Thoracic aorta (tissue), 2 donors: ENCODE data around the gene MRPL54. TPM values are rescaled to one million over a fixed set of nuclear protein-coding genes. Genes with fewer than 3 reads are reported as not detected.

ENCODE experiments used
- ATAC-seq: fragments of 150-250 bp; one replicate; pipeline ENCODE4 v1.8.0; 2017; ENCODE audit warnings: low read depth; ENCODE audit not compliant: insufficient number of reproducible peaks, low FRiP score
- DNase-seq: peaks from one replicate; pipeline ENCODE4 v3.0.0-alpha.2; 2020; ENCODE audit warnings: low spot score
- H3K27ac ChIP-seq, 2 donors: fragments of 200-600 bp; sonication (generic); 1 replicate in 1 of 2; 2 replicates in 1 of 2; pipeline ENCODE4 v1.5.1; 2016; ENCODE audit warnings: mild to moderate bottlenecking in 2 of 2, moderate library complexity in 2 of 2
- H3K27me3 ChIP-seq: fragments of 200-600 bp; sonication (generic); replicated peaks from 2 replicates; pipeline ENCODE4 v1.6.0; 2016; ENCODE audit warnings: mild to moderate bottlenecking; ENCODE audit not compliant: insufficient read depth
- H3K36me3 ChIP-seq: fragments of 200-600 bp; sonication (generic); one replicate; pipeline ENCODE4 v1.5.1; 2016
- H3K4me1 ChIP-seq, 2 donors: fragments of 200-600 bp; sonication (generic); 1 replicate in 1 of 2; 2 replicates in 1 of 2; pipeline versions ENCODE4 v1.5.1 to v1.6.0; 2016; ENCODE audit warnings: low read depth in 2 of 2, mild to moderate bottlenecking in 1 of 2; ENCODE audit not compliant: control insufficient read depth in 1 of 2
- H3K4me3 ChIP-seq: fragments of 200-600 bp; sonication (generic); 2 replicates; pipeline ENCODE4 v1.5.1; 2016; ENCODE audit warnings: mild to moderate bottlenecking
- H3K9me3 ChIP-seq: fragments of 200-600 bp; sonication (generic); 2 replicates; pipeline ENCODE4 v1.5.1; 2016
- total RNA-seq, 2 donors: library from RNA; depleted of rRNA; stranded (reverse); fragments of >200 nt; gene quantifications; one replicate each; pipeline versions ENCODE4 v1.1.0 to v1.2.3, GENCODE V29; 2016
- TF ChIP-seq, protein P1 (sequence below): fragments of 200-600 bp; sonication (generic); IDR thresholded peaks from one replicate; pipeline ENCODE4 v1.5.1; 2019; ENCODE audit warnings: antibody characterized with exemption

Gene MRPL54
- total RNA-seq, 2 donors from 2014 or later = 32.4 to 56.9 TPM

- TF ChIP-seq, protein P1, sequence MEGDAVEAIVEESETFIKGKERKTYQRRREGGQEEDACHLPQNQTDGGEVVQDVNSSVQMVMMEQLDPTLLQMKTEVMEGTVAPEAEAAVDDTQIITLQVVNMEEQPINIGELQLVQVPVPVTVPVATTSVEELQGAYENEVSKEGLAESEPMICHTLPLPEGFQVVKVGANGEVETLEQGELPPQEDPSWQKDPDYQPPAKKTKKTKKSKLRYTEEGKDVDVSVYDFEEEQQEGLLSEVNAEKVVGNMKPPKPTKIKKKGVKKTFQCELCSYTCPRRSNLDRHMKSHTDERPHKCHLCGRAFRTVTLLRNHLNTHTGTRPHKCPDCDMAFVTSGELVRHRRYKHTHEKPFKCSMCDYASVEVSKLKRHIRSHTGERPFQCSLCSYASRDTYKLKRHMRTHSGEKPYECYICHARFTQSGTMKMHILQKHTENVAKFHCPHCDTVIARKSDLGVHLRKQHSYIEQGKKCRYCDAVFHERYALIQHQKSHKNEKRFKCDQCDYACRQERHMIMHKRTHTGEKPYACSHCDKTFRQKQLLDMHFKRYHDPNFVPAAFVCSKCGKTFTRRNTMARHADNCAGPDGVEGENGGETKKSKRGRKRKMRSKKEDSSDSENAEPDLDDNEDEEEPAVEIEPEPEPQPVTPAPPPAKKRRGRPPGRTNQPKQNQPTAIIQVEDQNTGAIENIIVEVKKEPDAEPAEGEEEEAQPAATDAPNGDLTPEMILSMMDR = no peak
- H3K4me1 ChIP-seq = no peaks in the 10 kb centered on the region
- ATAC-seq (no peak), DNase-seq (no peak)
- no peak overlapping the region for H3K4me3 ChIP-seq
- H3K27me3 ChIP-seq = no peaks in the 10 kb centered on the region
- H3K9me3 ChIP-seq = no peaks in the 10 kb centered on the region
- no peaks in the 10 kb centered on the region for H3K36me3 ChIP-seq
- no peak overlapping the region for H3K27ac ChIP-seq
These were observed 12.3 kb downstream of the MRPL54 start for GRCh38 chr19:3774621-3775373.

GRCh38 chr19:3775374-3775711 lies 12.9 kb downstream of the MRPL54 start:
- DNase-seq (no peak), ATAC-seq (no peak)
- H3K36me3 ChIP-seq = no peaks in the 10 kb centered on the region
- H3K9me3 ChIP-seq = no peaks in the 10 kb centered on the region
- no peaks in the 10 kb centered on the region for H3K4me1 ChIP-seq
- H3K27me3 ChIP-seq = no peaks in the 10 kb centered on the region
- no peak overlapping the region for H3K4me3 ChIP-seq
- no peak overlapping the region for H3K27ac ChIP-seq
- TF ChIP-seq, protein P1 = no peak

DNA sequence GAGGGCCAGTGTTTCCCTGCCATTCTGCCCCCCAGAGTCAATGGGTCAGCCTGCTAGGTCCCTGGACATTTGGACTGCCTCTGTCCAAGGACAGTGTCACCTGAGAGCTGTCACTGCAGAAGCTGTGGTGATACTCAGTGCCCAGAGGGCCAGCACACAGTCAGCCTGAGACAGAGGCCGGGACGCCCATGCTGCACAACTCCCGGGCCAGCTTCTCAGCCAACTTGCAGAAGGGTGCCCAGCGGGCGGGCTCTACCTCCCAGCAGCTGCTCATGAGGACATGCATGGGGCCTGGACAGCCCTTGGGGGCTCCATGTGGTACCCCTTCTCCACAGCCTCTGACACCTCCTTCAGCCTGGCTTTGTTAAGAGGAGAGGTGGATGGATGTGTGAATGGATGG lies 13.3 kb downstream of the MRPL54 start:
- Histone ChIP-seq H3K36me3 (no peaks in the 10 kb centered on the region), H3K4me3 (no peak overlapping the region), H3K27me3 (no peaks in the 10 kb centered on the region), H3K4me1 (no peaks in the 10 kb centered on the region), H3K27ac (no peak overlapping the region), H3K9me3 (no peaks in the 10 kb centered on the region)
- DNase-seq = no peak
- TF ChIP-seq, protein P1 = no peak
- no peak for ATAC-seq

GRCh38 chr19:3776479-3777040 lies 14.1 kb downstream of the MRPL54 start:
- no peak for DNase-seq
- peaks cover 5% of the 10 kb centered on the region for H3K9me3 ChIP-seq
- no peaks in the 10 kb centered on the region for H3K27me3 ChIP-seq
- no peaks in the 10 kb centered on the region for H3K36me3 ChIP-seq
- no peak overlapping the region for H3K27ac ChIP-seq
- H3K4me1 ChIP-seq = no peaks in the 10 kb centered on the region
- ATAC-seq = no peak
- TF ChIP-seq, protein P1 = no peak
- no peak overlapping the region for H3K4me3 ChIP-seq

DNA sequence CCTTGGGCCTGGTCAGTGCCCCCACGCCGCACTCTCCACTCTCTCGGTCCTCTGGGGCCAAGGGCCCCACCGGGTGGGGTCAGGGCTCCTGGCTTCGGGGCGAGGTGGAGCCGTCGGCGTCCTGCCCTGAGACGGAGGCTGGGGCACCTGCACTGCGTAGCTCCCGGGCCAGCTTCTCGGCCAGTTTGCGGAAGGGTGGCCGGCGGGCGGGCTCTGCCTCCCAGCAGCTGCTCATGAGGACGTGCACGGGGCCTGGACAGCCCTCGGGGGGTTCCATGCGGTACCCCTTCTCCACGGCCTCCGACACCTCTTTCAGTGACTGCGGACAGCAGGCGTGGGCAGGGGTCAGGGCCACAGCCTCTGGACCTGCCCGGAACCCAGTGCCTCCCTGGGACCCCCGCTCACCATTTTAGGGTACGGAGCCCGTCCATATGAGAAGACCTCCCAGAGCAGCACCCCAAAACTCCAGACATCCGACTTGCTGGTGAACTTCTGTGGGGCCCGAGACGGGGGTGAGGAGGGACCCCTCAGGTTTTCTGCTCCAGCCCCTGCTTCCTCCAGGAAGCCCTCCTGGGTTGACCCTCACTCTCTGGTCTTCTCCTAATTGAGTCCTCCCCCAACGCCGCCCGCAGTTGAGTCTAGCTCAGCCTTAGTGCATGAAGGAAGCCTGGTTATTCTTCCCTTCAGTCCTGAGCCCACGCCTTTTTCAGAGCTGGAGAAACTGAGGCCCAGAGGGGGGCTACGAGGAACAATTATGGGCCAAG lies 15.8 kb downstream of the MRPL54 start:
- DNase-seq = no peak

More for the DNA sequence above, 15.8 kb downstream of the MRPL54 start:
- Histone ChIP-seq H3K4me3 (no peak overlapping the region), H3K4me1 (no peaks in the 10 kb centered on the region), H3K36me3 (no peaks in the 10 kb centered on the region), H3K9me3 (peaks cover 16% of the 10 kb centered on the region), H3K27me3 (no peaks in the 10 kb centered on the region), H3K27ac (no peak overlapping the region)
- ATAC-seq = no peak
- TF ChIP-seq, protein P1 = no peak
